DND-41 (cell line): ENCODE data around the gene OVAAL.

Experiments
- ATAC-seq: fragments of 200-7000 bp; cut with Tn5 transposase; 3 replicates; pipeline ENCODE4 v1.9.1; 2021; ENCODE audit warnings: low read depth; ENCODE audit not compliant: insufficient read depth
- DNase-seq: peaks from one replicate; pipeline ENCODE4 v3.0.0-alpha.2; 2020
- H2AFZ ChIP-seq: 2 replicates; pipeline ENCODE4 v1.6.0; 2012; ENCODE audit warnings: low read depth, low read length
- H3K27ac ChIP-seq: 2 replicates; pipeline ENCODE4 v1.5.1; 2012; ENCODE audit warnings: low read length, inconsistent platforms
- H3K27me3 ChIP-seq: fragments of 200-600 bp; sonication (generic); 2 replicates; pipeline ENCODE4 v1.6.0; 2012; ENCODE audit warnings: low read length, mild to moderate bottlenecking, inconsistent platforms; ENCODE audit not compliant: insufficient read depth, poor library complexity
- H3K36me3 ChIP-seq: 2 replicates; pipeline ENCODE4 v1.5.1; 2012; ENCODE audit warnings: low read length, inconsistent platforms; ENCODE audit not compliant: insufficient read depth
- H3K4me1 ChIP-seq: 2 replicates; pipeline ENCODE4 v1.5.1; 2012; ENCODE audit warnings: mild to moderate bottlenecking, low read length; ENCODE audit not compliant: insufficient read depth
- H3K4me2 ChIP-seq: 2 replicates; pipeline ENCODE4 v1.6.0; 2012; ENCODE audit warnings: mild to moderate bottlenecking, moderate library complexity, low read length, inconsistent platforms; ENCODE audit not compliant: insufficient read depth
- H3K4me3 ChIP-seq, 2 experiments: fragments of 200-600 bp in 1 of 2; shearing (Covaris generic) in 1 of 2; 2 replicates each; pipeline ENCODE4 v1.5.1; 2012 to 2016; ENCODE audit warnings: inconsistent platforms in 2 of 2, low read length in 2 of 2, mild to moderate bottlenecking in 2 of 2, low read depth in 1 of 2, moderate library complexity in 1 of 2
- H3K79me2 ChIP-seq: 2 replicates; pipeline ENCODE4 v1.6.0; 2012; ENCODE audit warnings: low read length, inconsistent platforms; ENCODE audit not compliant: insufficient read depth
- H3K9ac ChIP-seq: 2 replicates; pipeline ENCODE4 v1.6.0; 2012; ENCODE audit warnings: low read depth, mild to moderate bottlenecking, inconsistent platforms, low read length, moderate library complexity
- H3K9me3 ChIP-seq: 2 replicates; pipeline ENCODE4 v1.5.1; 2012; ENCODE audit warnings: low read length, moderate library complexity, mild to moderate bottlenecking, inconsistent platforms; ENCODE audit not compliant: insufficient read depth, severe bottlenecking
- H4K20me1 ChIP-seq: 2 replicates; pipeline ENCODE4 v1.6.0; 2012; ENCODE audit warnings: low read length; ENCODE audit not compliant: insufficient read depth
- EZH2 ChIP-seq: IDR thresholded peaks from 3 replicates; pipeline ENCODE4 v1.6.1; 2012; ENCODE audit warnings: borderline replicate concordance, low read depth, mild to moderate bottlenecking, moderate library complexity, low read length, inconsistent platforms; ENCODE audit not compliant: severe bottlenecking
- TF ChIP-seq, protein P1 (sequence below): IDR thresholded peaks from 2 replicates; pipeline ENCODE4 v1.5.1; 2012; ENCODE audit warnings: borderline replicate concordance, low read length, moderate library complexity, mild to moderate bottlenecking; ENCODE audit not compliant: poor library complexity, severe bottlenecking; ENCODE audit errors: extremely low read depth

OVAAL gene

DNA sequence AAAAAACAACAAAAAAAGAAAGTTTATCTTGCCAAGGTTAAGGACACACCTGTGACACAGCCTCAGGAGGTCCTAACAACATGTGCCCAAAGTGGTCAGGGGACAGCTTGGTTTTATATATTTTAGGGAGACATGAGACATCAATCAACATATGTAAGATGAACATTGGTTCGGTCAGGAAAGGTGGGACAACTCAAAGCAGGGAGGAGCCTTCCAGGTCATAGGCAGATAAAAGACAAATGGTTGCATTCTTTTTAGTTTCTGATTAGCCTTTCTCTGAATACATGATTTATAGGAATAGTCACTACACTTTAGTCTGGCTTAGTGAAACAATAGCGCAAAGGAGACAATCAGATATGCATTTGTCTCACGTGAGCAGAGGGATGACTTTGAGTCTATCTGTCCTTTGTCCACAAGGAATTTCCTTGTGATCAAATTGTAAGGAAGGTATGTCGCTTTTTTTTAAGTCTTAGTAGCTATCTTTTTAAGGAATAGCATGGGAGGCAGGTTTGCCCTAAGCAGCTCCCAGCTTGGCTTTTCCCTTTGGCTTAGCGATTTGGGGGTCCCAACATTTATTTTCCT, 23.3 kb upstream of the OVAAL start:
- Histone ChIP-seq H3K27ac (no peak overlapping the region), H3K9ac (no peak overlapping the region), H3K4me3 (no peak overlapping the region), H3K4me2 (no peak overlapping the region), H3K79me2 (no peaks in the 10 kb centered on the region), H3K27me3 (no peaks in the 10 kb centered on the region), H3K4me1 (no peaks in the 10 kb centered on the region), H2AFZ (no peak overlapping the region), H4K20me1 (no peaks in the 10 kb centered on the region), H3K9me3 (no peaks in the 10 kb centered on the region), H3K36me3 (no peaks in the 10 kb centered on the region)
- no peak for TF ChIP-seq EZH2
- TF ChIP-seq, protein P1, sequence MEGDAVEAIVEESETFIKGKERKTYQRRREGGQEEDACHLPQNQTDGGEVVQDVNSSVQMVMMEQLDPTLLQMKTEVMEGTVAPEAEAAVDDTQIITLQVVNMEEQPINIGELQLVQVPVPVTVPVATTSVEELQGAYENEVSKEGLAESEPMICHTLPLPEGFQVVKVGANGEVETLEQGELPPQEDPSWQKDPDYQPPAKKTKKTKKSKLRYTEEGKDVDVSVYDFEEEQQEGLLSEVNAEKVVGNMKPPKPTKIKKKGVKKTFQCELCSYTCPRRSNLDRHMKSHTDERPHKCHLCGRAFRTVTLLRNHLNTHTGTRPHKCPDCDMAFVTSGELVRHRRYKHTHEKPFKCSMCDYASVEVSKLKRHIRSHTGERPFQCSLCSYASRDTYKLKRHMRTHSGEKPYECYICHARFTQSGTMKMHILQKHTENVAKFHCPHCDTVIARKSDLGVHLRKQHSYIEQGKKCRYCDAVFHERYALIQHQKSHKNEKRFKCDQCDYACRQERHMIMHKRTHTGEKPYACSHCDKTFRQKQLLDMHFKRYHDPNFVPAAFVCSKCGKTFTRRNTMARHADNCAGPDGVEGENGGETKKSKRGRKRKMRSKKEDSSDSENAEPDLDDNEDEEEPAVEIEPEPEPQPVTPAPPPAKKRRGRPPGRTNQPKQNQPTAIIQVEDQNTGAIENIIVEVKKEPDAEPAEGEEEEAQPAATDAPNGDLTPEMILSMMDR = no peak
- ATAC-seq = no peak
- DNase-seq = no peak

- DNase-seq = no peak
- no peak overlapping the region for H3K27ac ChIP-seq
Measured at GRCh38 chr1:180536821-180537372, 21.9 kb upstream of the OVAAL start.

DNA sequence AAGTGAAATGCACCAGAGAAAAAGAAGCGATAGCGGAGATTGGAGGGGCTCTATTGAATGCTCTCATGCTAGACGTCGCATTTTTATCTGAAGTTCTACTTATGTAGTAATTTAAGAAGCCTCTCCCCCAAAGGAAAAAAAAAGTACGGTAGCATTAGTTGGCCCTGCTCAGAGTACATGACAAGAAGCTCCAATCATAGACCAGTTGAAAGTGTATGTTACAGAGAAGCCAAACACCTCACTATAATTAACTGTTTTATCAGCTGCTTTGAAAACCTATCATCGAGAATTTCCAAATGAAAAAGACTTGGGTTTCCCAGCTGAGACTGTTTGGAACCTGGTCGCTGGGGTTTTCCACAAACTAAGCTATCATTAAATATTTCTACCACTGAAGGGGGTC, 19.6 kb upstream of the OVAAL start:
- ATAC-seq (no peak), DNase-seq (no peak)
- Histone ChIP-seq H4K20me1 (no peaks in the 10 kb centered on the region), H3K27me3 (no peaks in the 10 kb centered on the region), H3K79me2 (no peaks in the 10 kb centered on the region), H3K4me3 (no peak overlapping the region), H3K9ac (no peak overlapping the region), H2AFZ (no peak overlapping the region), H3K36me3 (no peaks in the 10 kb centered on the region), H3K9me3 (no peaks in the 10 kb centered on the region), H3K4me2 (no peak overlapping the region), H3K27ac (no peak overlapping the region), H3K4me1 (no peaks in the 10 kb centered on the region)
- no peak for TF ChIP-seq EZH2
- TF ChIP-seq, protein P1 = no peak

More at GRCh38 chr1:180536821-180537372, 21.9 kb upstream of the OVAAL start:
- Histone ChIP-seq H3K36me3 (no peaks in the 10 kb centered on the region), H2AFZ (no peak overlapping the region), H3K9me3 (no peaks in the 10 kb centered on the region), H3K79me2 (no peaks in the 10 kb centered on the region), H3K4me1 (no peaks in the 10 kb centered on the region), H3K4me2 (no peak overlapping the region), H4K20me1 (no peaks in the 10 kb centered on the region), H3K27me3 (no peaks in the 10 kb centered on the region), H3K4me3 (no peak overlapping the region), H3K9ac (no peak overlapping the region)
- no peak for ATAC-seq
- TF ChIP-seq, protein P1 = no peak
- no peak for TF ChIP-seq EZH2
